Ascending aorta (tissue), 2 donors: Measurements from ENCODE around the gene CDCA3. TPM values are rescaled to one million over a fixed set of nuclear protein-coding genes. Genes with fewer than 3 reads are reported as not detected.
A peak's percentile ranks its signal among the peaks of the same experiment; 100 is the strongest.
"Not testable (repeated sequence)": the region's sequence is repeated elsewhere in the genome, so short reads cannot be mapped to it uniquely, and the experiment has no call there.

Experiments
- DNase-seq, 2 donors: peaks; one replicate each; pipeline ENCODE4 v3.0.0-alpha.2; 2019; ENCODE audit warnings: low spot score in 2 of 2
- H3K27ac ChIP-seq, 2 donors: fragments of 200-600 bp; sonication (generic); one replicate each; pipeline ENCODE4 v1.5.1; 2016 to 2017; ENCODE audit warnings: mild to moderate bottlenecking in 1 of 2
- H3K27me3 ChIP-seq: fragments of 200-600 bp; sonication (generic); one replicate; pipeline ENCODE4 v1.5.1; 2017
- H3K36me3 ChIP-seq, 2 donors: fragments of 200-600 bp; sonication (generic); one replicate each; pipeline ENCODE4 v1.5.1; 2016
- H3K4me1 ChIP-seq, 2 donors: fragments of 200-600 bp; sonication (generic); one replicate each; pipeline ENCODE4 v1.5.1; 2016 to 2017; ENCODE audit warnings: mild to moderate bottlenecking in 1 of 2
- H3K4me3 ChIP-seq, 2 donors: fragments of 200-600 bp; sonication (generic); one replicate each; pipeline ENCODE4 v1.5.1; 2016 to 2017; ENCODE audit warnings: mild to moderate bottlenecking in 1 of 2
- H3K9me3 ChIP-seq, 2 donors: fragments of 200-600 bp; sonication (generic); one replicate each; pipeline ENCODE4 v1.5.1; 2016
- CTCF ChIP-seq, 3 experiments: fragments of 200-600 bp in 2 of 3; fragments of 450-650 bp in 1 of 3; sonication (generic) in 2 of 3; IDR thresholded peaks; one replicate each; pipeline ENCODE4 v1.5.1; 2016 to 2019; ENCODE audit warnings: antibody characterized with exemption in 3 of 3, mild to moderate bottlenecking in 1 of 3, moderate library complexity in 1 of 3
- intact Hi-C: fragments of 100-400 bp; cut with DNase I; formaldehyde crosslinking; loops from one replicate; pipeline ENCODE4 v1.15.1; 2023
- total RNA-seq: library from RNA; depleted of rRNA; stranded (reverse); fragments of >200 nt; gene quantifications from one replicate; pipeline ENCODE4 v1.1.0, GENCODE V29; 2016

The CDCA3 gene
- total RNA-seq, 1 donor from 2014 or later, result not detected

- TF ChIP-seq CTCF (IDR thresholded peaks at IDR 0.05), result no peak
- no peaks in the 10 kb centered on the region for H3K27me3 ChIP-seq
- no peaks in the 10 kb centered on the region for H3K9me3 ChIP-seq
- no peak for DNase-seq
- peaks cover 12 to 23% of the 10 kb centered on the region in 2 donors for H3K36me3 ChIP-seq
- no peak overlapping the region for H3K27ac ChIP-seq
- no peaks in the 10 kb centered on the region for H3K4me1 ChIP-seq
- H3K4me3 ChIP-seq, result no peak overlapping the region
- intact Hi-C loops, result no loop called here
Observed at GRCh38 chr12:6884539-6884938, 33.5 kb upstream of the CDCA3 start.

GRCh38 chr12:6883683-6884082 lies 32.6 kb upstream of the CDCA3 start:
- H3K9me3 ChIP-seq, result no peaks in the 10 kb centered on the region
- no peak for DNase-seq

GRCh38 chr12:6883252-6883651 lies 32.2 kb upstream of the CDCA3 start:
- Histone ChIP-seq H3K9me3 (no peaks in the 10 kb centered on the region), H3K4me1 (no peaks in the 10 kb centered on the region), H3K27me3 (no peaks in the 10 kb centered on the region), H3K4me3 (no peak overlapping the region), H3K27ac (no peak overlapping the region), H3K36me3 (peaks cover 12 to 18% of the 10 kb centered on the region in 2 donors)
- no peak for DNase-seq
- intact Hi-C loops, result no loop called here
- TF ChIP-seq CTCF (IDR thresholded peaks at IDR 0.05), result no peak

More at GRCh38 chr12:6883683-6884082, 32.6 kb upstream of the CDCA3 start:
- no peaks in the 10 kb centered on the region for H3K27me3 ChIP-seq
- no peaks in the 10 kb centered on the region for H3K4me1 ChIP-seq
- no peak overlapping the region for H3K4me3 ChIP-seq
- peaks cover 12 to 19% of the 10 kb centered on the region in 2 donors for H3K36me3 ChIP-seq
- TF ChIP-seq CTCF (IDR thresholded peaks at IDR 0.05), result no peak
- intact Hi-C loops, result no loop called here
- H3K27ac ChIP-seq, result no peak overlapping the region

- H3K9me3 ChIP-seq, H3K27ac ChIP-seq, H3K4me3 ChIP-seq, H3K27me3 ChIP-seq, DNase-seq, intact Hi-C loops, H3K4me1 ChIP-seq: not testable (repeated sequence)
- peaks cover 9 to 15% of the 10 kb centered on the region in 2 donors for H3K36me3 ChIP-seq
Observed at GRCh38 chr12:6879824-6880223, 28.7 kb upstream of the CDCA3 start.

GRCh38 chr12:6874015-6874368 lies 22.9 kb upstream of the CDCA3 start:
- not testable (repeated sequence) for DNase-seq, H3K27me3 ChIP-seq, H3K9me3 ChIP-seq
- Histone ChIP-seq H3K4me3 (peak overlapping the region; percentile 82 to 90), H3K4me1 (peaks cover 10 to 21% of the 10 kb centered on the region in 2 donors), H3K36me3 (peaks cover 17 to 19% of the 10 kb centered on the region in 2 donors), H3K27ac (peak overlapping the region; percentile 85 to 92)
- intact Hi-C loops, result loop anchor here (5.0 kb wide), 1 partner anchor 233 kb away; the partner anchor contains the start of gene C1RL

GRCh38 chr12:6873094-6874014 lies 22.3 kb upstream of the CDCA3 start, which contains the start of gene SPSB2:
SPSB2 (minus strand) TSS chr12:6873303; CDS start chr12:6872901, 402 bp downstream.
- intact Hi-C loops, result loop anchor here (1.0 to 5.0 kb wide), 5 partner anchors 18 to 234 kb away; partner anchors contain the start of genes C1RL, CDCA3, LRRC23 and RNU7-1
- Histone ChIP-seq H3K9me3 (no peaks in the 10 kb centered on the region), H3K4me1 (peaks cover 13 to 28% of the 10 kb centered on the region in 2 donors), H3K36me3 (peaks cover 17 to 19% of the 10 kb centered on the region in 2 donors), H3K4me3 (peak within 1 kb of the TSS; percentile 82 to 90), H3K27ac (peak within 1 kb of the TSS; percentile 85 to 92), H3K27me3 (no peaks in the 10 kb centered on the region)
- DNase-seq, result peak; percentile 85 to 99
- no peak for TF ChIP-seq CTCF (IDR thresholded peaks at IDR 0.05)
